ENCODE measurements around the gene CARD14. TPM values are rescaled to one million over a fixed set of nuclear protein-coding genes. Genes with fewer than 3 reads are reported as not detected.

CARD14 gene
- polyA plus RNA-seq, 1 experiment = not detected

DNA sequence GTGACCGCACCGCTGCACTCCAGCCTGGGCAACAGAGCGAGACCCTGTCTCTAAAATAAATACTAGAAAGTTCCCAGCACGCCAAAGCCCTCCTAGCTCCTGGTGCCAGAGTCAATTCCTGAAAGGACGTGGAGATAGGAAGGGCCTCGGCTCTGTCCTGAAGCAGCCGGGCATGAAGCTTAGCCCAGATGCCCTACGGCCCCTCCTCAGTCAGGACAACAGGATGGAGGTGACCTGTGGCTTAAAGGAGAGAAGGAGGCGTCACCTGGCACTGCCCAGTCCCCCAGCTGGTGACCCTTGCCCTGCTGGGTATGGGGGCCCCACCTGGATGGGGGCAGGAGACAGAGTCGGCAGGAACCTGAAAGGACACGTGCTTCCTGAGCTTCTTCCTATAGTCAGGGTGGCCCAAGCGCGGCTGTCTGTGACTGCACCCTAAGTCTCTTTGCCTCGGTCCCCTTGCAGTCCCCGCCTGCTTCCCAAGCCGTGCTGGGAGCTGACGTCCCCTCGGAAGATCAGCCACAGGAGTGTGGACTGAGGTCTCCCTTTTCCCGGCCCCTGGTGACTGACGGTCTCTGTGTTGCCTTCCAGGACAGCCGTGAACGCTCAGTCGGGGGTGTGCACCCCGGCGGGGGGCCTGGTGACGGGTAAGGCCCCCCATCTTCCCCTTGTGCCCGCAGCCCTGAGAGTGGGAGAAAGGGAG is 75.9 kb downstream of the CARD14 start:
- Histone ChIP-seq H3K9me3 (ENCODE audit: control insufficient read depth, insufficient read depth, low read length) (no peaks in the 10 kb centered on the region), H3K4me3 (ENCODE audit: low read depth, low read length) (no peak overlapping the region), H3K27me3 (ENCODE audit: control insufficient read depth, insufficient read depth, low read length) (no peaks in the 10 kb centered on the region), H3K27ac (ENCODE audit: low read depth, low read length) (no peak overlapping the region)
- CTCF ChIA-PET = interaction anchor here (1.0 kb wide), 1 partner anchor 144 kb away, joined by 3 read pairs; the partner anchor contains the start of gene GAA
- no peak for DNase-seq (ENCODE audit: low read depth, low spot score)
- POLR2A ChIA-PET = no interaction called here
- no peak for TF ChIP-seq CTCF (IDR thresholded peaks at IDR 0.05; ENCODE audit: low read depth, low read length)

- no peak for TF ChIP-seq CTCF (IDR thresholded peaks at IDR 0.05; ENCODE audit: low read depth, low read length)
- Histone ChIP-seq H3K4me3 (ENCODE audit: low read depth, low read length) (no peak overlapping the region), H3K27me3 (ENCODE audit: control insufficient read depth, insufficient read depth, low read length) (no peaks in the 10 kb centered on the region), H3K27ac (ENCODE audit: low read depth, low read length) (no peak overlapping the region), H3K9me3 (ENCODE audit: control insufficient read depth, insufficient read depth, low read length) (no peaks in the 10 kb centered on the region)
- no peak for DNase-seq (ENCODE audit: low read depth, low spot score)
- CTCF ChIA-PET = interaction anchor here (1.0 kb wide), 1 partner anchor 145 kb away, joined by 3 read pairs; the partner anchor contains the start of gene GAA
- POLR2A ChIA-PET = no interaction called here
These were observed 76.4 kb downstream of the CARD14 start for GRCh38 chr17:80246266-80246681.

DNA sequence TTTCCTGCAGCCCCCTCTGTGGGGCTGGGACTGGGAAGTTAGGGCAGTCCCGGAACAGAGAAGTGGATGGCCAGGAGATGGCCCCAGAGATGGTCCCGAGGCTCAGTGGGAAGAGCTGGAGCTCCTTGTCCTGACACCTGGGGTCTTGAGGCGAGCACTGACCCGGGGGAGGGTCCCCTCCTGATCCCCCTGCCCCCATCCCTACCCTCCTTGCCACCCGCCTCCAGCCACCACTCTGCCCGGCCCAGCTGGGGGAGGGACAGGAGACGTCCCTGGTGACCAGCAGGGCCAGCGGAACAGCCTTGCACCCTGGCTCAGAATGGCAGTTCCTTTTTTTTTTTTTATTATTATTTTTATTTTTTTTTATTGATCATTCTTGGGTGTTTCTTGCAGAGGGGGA is 76.9 kb downstream of the CARD14 start:
- no peak overlapping the region for H3K4me3 ChIP-seq (ENCODE audit: low read depth, low read length)
- no peak for DNase-seq (ENCODE audit: low read depth, low spot score)
- ChIA-PET CTCF (no interaction called here), POLR2A (no interaction called here)
- H3K27me3 ChIP-seq (ENCODE audit: control insufficient read depth, insufficient read depth, low read length) = no peaks in the 10 kb centered on the region
- TF ChIP-seq CTCF (IDR thresholded peaks at IDR 0.05; ENCODE audit: low read depth, low read length) = no peak
- no peak overlapping the region for H3K27ac ChIP-seq (ENCODE audit: low read depth, low read length)
- no peaks in the 10 kb centered on the region for H3K9me3 ChIP-seq (ENCODE audit: control insufficient read depth, insufficient read depth, low read length)

- TF ChIP-seq CTCF (IDR thresholded peaks at IDR 0.05; ENCODE audit: low read depth, low read length) = no peak
- ChIA-PET POLR2A (no interaction called here), CTCF (no interaction called here)
- no peaks in the 10 kb centered on the region for H3K9me3 ChIP-seq (ENCODE audit: control insufficient read depth, insufficient read depth, low read length)
- H3K27me3 ChIP-seq (ENCODE audit: control insufficient read depth, insufficient read depth, low read length) = no peaks in the 10 kb centered on the region
- DNase-seq (ENCODE audit: low read depth, low spot score) = no peak
- no peak overlapping the region for H3K4me3 ChIP-seq (ENCODE audit: low read depth, low read length)
- no peak overlapping the region for H3K27ac ChIP-seq (ENCODE audit: low read depth, low read length)
These were observed 77.7 kb downstream of the CARD14 start for GRCh38 chr17:80247561-80247960.

GRCh38 chr17:80248001-80248893 is 78.4 kb downstream of the CARD14 start:
- ChIA-PET POLR2A (no interaction called here), CTCF (no interaction called here)
- no peak for TF ChIP-seq CTCF (IDR thresholded peaks at IDR 0.05; ENCODE audit: low read depth, low read length)
- H3K9me3 ChIP-seq (ENCODE audit: control insufficient read depth, insufficient read depth, low read length) = no peaks in the 10 kb centered on the region
- DNase-seq (ENCODE audit: low read depth, low spot score) = no peak
- no peak overlapping the region for H3K27ac ChIP-seq (ENCODE audit: low read depth, low read length)
- no peaks in the 10 kb centered on the region for H3K27me3 ChIP-seq (ENCODE audit: control insufficient read depth, insufficient read depth, low read length)
- H3K4me3 ChIP-seq (ENCODE audit: low read depth, low read length) = no peak overlapping the region

Data from AG04450 (cell line).